GM21526 (cell line): Measurements from ENCODE around the gene ST3GAL5.

Experiments
- ATAC-seq: cut with Tn5 transposase; IDR thresholded peaks from one replicate; pipeline ENCODE4 v1.9.1; 2021; ENCODE audit warnings: moderate library complexity; ENCODE audit not compliant: unreplicated experiment, low FRiP score

ST3GAL5 gene

DNA sequence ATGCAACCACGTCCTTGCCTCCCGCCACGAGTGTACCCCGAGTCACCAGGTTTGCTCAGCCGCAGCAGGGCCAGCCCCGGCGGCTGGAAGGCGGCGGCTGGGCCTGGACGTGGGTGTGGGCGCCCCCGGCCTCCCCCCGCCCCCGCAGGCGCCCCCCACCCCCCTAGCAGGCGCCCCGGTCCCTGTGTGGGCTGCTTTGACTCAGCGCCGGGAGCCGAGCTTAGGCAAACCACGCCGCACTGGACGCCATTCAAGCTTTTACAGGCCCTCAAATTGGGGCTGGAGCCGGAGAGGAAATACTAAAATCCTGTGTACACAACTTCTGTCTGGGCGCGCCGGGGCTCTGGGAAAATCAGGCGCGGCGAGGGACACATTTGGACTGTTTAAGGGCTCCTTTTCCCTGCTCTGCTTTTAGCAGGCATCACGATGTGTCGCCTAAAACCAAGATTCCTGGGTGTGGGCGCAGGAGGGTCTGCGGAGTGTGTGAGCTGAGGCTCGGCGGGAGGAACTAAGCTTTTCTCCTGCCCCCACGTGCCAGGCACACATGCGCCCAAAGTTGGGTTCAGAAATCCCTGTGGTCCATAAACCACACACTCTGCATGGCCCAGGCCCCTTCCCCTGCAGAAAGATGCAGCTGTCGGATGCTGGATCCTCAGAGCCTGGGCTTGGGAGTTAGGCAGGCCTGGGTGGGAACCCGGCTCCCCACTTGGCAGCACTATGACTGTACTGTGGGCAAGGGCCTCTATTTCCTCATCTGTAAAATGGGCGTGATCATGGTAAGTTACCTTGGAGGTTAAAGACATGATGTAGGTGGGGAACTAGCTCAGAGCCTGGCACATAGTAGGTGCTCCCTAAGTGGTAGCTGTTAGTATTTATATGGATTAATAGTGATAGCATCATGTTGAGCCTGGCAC lies 77.4 kb downstream of the ST3GAL5 start:
- no peak for ATAC-seq

DNA sequence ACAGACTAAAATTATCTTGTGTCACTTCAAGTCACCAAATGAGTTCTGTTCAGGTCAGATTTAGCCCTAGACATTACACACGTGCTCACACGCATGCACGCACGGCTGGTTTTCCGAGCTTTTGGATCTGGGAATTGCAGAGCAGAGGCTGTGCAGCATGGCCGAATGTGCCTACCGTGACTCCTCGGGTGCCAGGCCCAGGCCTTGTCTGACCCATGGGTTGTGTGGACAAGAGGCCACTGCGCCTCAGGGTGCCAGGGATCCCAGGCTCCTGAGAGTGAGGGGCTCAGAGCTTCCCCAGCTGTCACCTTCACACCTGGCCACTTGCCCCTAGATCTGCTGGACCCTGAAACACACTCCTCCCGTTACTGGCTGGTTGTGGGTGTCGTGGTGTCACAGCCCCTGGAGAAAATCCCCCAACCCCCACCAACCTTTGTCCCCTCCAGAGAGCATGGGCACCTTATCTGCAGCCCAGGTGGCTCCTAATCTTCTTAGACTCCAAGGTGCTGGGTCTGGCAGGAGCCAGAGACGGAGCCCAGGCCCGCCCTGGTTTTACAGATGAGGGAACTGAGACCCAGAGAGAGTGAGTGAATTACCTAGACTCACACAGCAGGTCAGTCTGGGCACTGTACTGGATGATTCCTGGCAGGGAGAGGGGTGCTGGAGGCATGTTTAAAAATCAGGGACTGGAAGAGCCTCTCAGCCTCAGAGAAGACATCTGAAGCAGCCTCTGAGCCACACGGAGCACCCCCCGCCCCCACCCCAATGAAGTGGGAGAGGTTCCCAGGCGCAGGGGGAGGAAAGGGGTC lies 78.2 kb downstream of the ST3GAL5 start:
- ATAC-seq: no peak

DNA sequence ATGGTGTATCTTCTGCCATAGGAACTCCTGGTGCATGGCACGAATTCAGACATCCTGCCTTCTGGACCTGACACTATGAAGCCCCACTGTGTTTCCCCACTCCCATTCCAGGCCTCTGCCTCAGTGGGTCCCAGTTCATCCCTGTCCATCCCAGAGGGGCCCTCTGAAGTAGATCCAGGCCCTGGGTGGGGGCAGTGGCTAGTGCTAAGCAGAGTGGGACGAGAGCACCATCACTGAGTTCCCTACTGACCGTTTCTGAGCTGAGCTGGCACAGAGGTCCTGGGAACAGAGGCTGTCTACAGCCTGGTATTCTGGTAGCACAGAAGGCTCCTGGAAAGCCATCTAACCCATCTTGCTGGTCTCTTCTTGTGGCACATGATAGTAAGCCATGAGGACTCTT lies 81.0 kb downstream of the ST3GAL5 start:
- ATAC-seq: no peak

- no peak for ATAC-seq
Measured at GRCh38 chr2:85806358-85807118, 82.3 kb downstream of the ST3GAL5 start.

GRCh38 chr2:85804583-85804982 lies 84.2 kb downstream of the ST3GAL5 start:
- no peak for ATAC-seq

DNA sequence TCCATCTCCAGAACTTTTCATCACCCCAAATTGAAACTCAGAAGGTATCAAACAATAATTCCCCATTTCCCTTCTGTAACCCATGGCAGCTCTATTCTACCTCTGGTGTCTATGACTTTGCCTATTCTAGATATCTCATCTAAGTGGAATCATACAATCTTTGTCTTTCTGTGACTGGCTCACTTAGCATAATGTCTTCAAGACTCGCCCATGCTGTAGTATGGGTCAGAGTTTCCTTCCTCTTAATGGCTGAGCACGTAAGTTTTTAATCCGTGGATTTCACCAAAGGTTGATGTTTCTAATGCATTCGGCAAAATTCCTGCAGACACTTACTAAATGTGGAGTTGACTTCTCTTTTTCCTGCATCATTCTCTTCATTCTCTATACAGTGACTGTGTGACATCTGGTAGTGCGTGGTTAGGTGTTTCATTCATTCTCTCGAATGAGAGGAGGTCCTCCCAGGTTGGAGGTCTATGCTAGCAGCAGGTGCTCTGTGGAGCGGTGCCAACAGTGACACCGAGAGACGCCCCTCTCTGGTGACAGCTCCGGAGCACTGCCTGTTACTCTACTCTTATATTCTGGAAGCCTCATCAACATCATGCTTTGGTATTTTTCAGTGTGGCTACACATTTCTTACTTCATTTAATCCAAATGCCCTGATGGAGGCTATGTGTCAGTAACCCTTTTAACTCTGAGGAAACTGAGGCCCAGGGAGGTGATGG lies 84.9 kb downstream of the ST3GAL5 start:
- no peak for ATAC-seq

DNA sequence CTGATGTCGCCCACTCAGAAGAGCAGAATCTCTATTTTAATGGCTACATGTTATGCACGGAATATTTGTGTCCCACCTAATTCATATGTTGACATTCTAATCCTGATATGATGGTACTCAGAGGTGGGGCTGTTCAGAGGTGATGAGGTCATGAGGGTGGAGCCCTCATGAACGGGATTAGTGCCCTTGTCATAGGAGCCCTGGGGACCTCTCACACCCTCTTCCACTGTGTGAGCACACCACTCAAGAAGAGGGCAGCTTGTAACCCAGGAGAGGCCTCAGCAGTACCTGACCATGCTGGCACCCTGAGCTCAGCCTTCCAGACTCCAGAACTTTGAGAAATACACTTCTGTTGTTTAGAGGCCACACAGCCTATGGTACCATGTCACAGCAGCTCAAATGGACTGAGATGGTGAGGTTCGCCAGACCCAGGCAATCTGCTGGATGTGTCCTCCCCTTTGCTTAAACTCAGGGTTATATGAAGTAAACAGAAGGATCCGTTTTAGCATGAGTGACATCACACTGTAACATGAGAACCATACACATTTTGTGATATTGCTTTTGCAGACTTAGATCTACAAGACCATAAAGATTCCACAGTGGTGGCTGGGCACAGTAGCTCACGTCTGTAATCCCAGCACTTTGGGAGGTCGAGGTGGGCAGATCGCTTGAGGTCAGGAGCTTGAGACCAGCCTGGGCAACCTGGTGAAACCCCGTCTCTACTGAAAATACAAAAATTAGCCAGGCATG lies 86.3 kb downstream of the ST3GAL5 start:
- no peak for ATAC-seq

GRCh38 chr2:85801871-85802270 lies 86.9 kb downstream of the ST3GAL5 start:
- no peak for ATAC-seq

- no peak for ATAC-seq
Measured at GRCh38 chr2:85800586-85800985, 88.2 kb downstream of the ST3GAL5 start.

- no peak for ATAC-seq
Measured at GRCh38 chr2:85799215-85799956, 89.4 kb downstream of the ST3GAL5 start.

GRCh38 chr2:85797921-85798320 lies 90.9 kb downstream of the ST3GAL5 start:
- ATAC-seq: no peak

- no peak for ATAC-seq
Measured at GRCh38 chr2:85797263-85797660, 91.5 kb downstream of the ST3GAL5 start.

DNA sequence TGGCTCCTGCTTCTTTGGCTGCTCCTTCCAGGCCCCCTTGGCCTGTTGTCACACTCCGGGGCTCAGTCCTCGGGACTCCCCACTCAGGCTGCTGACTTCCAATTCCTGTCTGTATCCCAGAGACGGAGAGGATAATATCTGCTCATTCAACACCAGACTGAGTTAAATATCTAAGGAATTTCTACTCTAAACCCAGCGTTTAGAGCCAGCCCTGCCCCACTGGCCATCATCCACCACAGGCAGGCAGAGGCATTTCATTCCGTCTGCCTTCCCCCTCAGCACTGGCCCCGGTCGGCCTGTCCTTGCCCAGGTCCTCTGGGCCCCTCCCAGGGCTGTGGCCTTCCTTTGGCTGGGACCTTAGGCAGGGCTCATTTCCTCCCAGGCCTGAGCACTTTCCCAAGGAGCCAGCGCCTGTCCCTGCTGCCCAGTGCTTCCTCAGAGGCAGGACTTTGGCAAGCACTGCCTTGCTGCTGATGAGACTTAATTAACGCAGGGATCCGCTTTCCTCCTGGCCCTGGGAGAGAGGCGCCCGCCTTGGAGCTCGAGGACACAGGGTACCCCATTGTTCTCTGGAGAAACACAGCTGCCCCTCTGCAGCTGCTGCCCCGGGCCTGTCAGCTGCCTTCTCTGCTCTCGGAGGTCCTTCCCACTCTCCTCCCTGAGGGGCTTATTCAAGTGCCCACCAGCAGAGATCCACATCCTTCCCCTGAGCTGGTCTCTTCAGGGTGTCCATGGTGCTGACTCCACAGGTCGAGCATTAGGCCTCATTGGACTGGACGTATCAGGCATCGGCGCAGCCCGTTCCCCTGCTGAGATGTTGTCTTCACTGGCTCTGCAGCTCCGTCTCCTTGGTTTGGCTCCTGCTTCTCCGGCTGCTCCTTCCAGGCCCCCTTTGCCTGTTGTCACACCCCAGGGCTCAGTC lies 92.2 kb downstream of the ST3GAL5 start:
- ATAC-seq: no peak

GRCh38 chr2:85796046-85796340 lies 92.8 kb downstream of the ST3GAL5 start:
- no peak for ATAC-seq

DNA sequence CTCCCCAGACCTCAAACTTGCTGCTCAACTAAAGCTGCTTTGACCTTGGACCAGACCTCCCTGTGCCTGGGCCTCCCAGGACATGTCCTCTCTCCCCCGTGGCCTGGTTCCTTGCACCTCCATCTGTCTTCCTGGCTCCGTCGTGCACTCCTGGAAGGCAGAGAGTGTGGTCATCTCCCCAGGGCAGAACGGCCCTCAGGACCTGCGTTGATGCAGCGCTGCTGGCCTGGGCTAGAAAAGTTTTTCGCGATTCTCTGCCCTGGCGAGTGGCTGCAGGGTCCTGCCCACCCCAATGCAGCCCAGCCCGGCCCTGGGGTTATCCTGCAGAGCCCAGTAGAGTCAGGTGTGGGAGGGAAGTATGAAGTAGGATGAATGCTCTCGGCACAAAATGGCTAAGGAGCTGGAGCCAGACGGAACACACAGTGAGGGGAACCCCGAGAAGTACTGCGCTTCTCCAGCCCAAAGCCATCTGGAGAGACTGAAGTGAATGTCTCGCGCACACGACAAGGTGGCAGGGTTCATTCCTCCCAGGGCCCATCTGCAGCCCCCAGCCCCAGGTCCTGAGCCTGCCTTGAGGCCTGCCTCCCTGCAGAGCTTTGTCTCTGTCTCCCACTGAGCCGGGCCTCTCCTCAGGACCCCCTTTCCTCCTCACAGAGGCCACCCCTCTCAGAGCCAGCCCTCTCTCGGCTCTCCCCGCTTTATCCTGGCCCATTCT lies 93.3 kb downstream of the ST3GAL5 start:
- ATAC-seq: no peak

DNA sequence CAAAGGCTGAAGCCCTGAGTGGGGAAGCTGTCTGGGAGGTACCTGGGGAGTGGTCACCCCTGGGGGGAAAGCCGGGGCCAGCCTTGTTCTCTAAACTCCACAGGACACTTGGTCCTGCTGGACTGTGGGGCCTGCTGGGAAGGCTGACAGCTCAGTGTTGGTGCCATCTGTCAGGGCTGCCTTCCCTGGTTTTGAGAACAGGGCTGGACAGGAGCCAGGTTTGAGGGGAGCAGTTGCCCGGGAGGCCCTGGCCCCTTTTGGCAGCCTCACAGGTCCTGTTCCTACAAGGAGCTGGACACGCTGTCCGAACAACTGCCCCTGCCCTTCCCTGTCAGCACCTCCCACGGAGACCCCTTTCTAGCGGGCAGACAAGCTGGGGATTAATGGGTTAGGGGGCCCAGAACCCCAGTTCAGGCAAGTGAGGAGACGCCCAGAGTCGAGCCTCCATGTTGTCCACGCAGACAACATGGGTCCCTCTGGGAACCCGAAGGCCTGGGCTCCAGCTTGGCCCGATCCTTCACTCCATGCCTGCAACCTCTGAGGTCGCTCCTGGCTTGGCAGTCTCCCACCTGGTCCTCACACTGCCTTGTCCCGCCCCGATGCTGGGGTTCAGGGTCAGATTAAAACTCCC lies 94.2 kb downstream of the ST3GAL5 start:
- ATAC-seq: no peak

DNA sequence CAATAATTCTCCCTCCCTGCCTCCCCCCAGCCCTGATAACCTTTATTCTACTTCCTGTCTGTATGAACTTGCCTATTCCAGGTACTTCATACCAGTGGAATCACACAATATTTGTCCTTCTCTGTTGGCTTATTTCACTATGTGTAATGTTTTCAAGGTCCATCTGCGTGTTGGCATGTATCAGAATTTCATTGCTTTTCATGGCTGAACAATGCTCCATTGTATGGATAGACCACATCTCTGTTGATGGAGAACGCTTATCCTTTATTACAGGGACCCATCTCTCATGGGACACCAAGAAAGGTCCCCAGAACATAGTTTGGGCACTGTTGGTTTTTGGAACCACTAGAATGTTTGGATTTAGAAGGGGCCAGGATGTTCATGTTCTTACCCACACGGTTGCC lies 94.8 kb downstream of the ST3GAL5 start:
- no peak for ATAC-seq
